ENCODE data around the gene PRXL2B. TPM values are rescaled to one million over a fixed set of nuclear protein-coding genes. Genes with fewer than 3 reads are reported as not detected.

The PRXL2B gene
- total RNA-seq, 1 experiment from 2014 or later = 40.7 TPM

DNA sequence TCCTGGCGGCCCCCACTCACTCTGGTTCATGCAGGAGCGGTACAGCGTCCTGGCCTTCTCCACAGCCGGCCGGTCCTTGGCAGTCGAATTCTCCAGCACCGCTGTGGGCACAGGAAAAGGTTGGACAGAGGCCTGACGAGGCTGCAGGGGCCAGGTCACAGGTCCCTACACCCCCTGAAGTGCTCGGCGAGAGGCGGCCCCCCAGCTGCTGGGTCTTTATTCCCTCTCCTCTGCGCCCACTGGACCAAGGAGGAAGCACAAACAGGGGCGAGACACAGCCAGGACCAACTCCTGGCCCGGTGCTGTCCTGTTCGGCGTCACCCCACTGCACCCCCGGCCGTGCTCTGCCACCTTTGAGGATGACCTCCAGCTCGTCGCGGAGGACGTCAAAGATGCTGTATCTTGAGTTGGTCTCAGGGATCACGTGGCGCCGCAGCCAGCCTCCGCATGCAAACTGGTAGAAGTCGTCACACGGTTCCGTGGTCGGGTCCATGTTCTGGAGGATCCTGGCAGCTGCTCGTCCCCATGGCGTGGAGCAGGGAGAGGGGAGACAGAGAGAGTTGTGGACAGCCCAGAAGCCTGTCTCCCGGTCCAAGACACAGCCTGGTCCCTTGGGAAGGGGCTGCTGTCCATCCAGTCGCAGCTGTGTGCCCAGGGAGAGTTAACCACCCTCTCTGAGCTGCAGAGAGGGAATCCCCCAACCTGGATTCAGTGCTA, 22.9 kb downstream of the PRXL2B start:
- no peak overlapping the region for H3K23ac ChIP-seq (ENCODE audit: insufficient read length, low read depth, low read length)

More for the DNA sequence above, 22.9 kb downstream of the PRXL2B start:
- H2AFZ ChIP-seq (ENCODE audit: low read length) = no peak overlapping the region
- H3K4me2 ChIP-seq (ENCODE audit: insufficient read depth, insufficient read length, low read length) = no peak overlapping the region
- Mint-ChIP-seq H3K4me1 (no peaks in the 10 kb centered on the region), H3K27ac (no peak overlapping the region), H3K36me3 (ENCODE audit: insufficient read depth in 1 of 3, low read depth in 3 of 3) (no peaks in the 10 kb centered on the region), H3K9me3 (peaks cover 4 to 14% of the 10 kb centered on the region in 2 experiments), H3K27me3 (ENCODE audit: low read depth) (peaks cover 17% of the 10 kb centered on the region), H3K4me3 (no peak overlapping the region)
- H3K4ac ChIP-seq (ENCODE audit: low read depth, low read length) = no peak overlapping the region
- no peak overlapping the region for H3K9ac ChIP-seq (ENCODE audit: extremely low read depth, insufficient read length, low read length)
- no peak overlapping the region for H4K5ac ChIP-seq (ENCODE audit: insufficient read length, low read depth, low read length)
- no peak overlapping the region for H2AK5ac ChIP-seq (ENCODE audit: insufficient read length, low read length)
- H3K27ac ChIP-seq (ENCODE audit: insufficient read length, low read depth, low read length) = no peak overlapping the region
- DNase-seq = peak; percentile 21
- no peak overlapping the region for H4K8ac ChIP-seq (replicated peaks; ENCODE audit: insufficient read length, low read depth, low read length)
- no peaks in the 10 kb centered on the region for H3K23me2 ChIP-seq (ENCODE audit: insufficient read length, low read depth, low read length, poor library complexity, severe bottlenecking)
- H3K14ac ChIP-seq (ENCODE audit: insufficient read depth, low read length) = no peak overlapping the region
- H3T11ph ChIP-seq (ENCODE audit: low read length) = no peak overlapping the region
- no peaks in the 10 kb centered on the region for H3K79me1 ChIP-seq (ENCODE audit: insufficient read depth, low read depth, low read length, poor library complexity, severe bottlenecking)
- H3K4me1 ChIP-seq (ENCODE audit: insufficient read depth, low read length) = no peaks in the 10 kb centered on the region
- H3K27me3 ChIP-seq (ENCODE audit: insufficient read depth, low read length) = no peaks in the 10 kb centered on the region
- H2BK15ac ChIP-seq (ENCODE audit: low read depth, low read length) = no peak overlapping the region
- H2BK12ac ChIP-seq (ENCODE audit: insufficient read length, low read depth, low read length) = no peak overlapping the region
- no peak overlapping the region for H2BK20ac ChIP-seq (ENCODE audit: low read depth, low read length, poor library complexity, severe bottlenecking)
- H4K20me1 ChIP-seq (ENCODE audit: control insufficient read depth, insufficient read depth, insufficient read length) = no peaks in the 10 kb centered on the region
- no peak overlapping the region for H3K18ac ChIP-seq (ENCODE audit: insufficient read length, low read depth, low read length)
- WGBS (ENCODE audit: extremely low coverage, insufficient read length, low lambda C conversion rate) = no CpG with 5 or more reads among the region's 34 CpGs
- H3K9me3 ChIP-seq (ENCODE audit: control insufficient read depth, low read depth, low read length) = peaks cover 5% of the 10 kb centered on the region
- no peak overlapping the region for H2BK120ac ChIP-seq (ENCODE audit: low read depth, low read length, poor library complexity, severe bottlenecking)
- H3K79me2 ChIP-seq (ENCODE audit: insufficient read depth, low read length) = 0 out of 2 replicates have a peak, but pooled peaks cover 1% of the 10 kb centered on the region
- H3K56ac ChIP-seq (ENCODE audit: insufficient read length, low read depth, low read length) = no peak overlapping the region
- TF ChIP-seq, protein P1, sequence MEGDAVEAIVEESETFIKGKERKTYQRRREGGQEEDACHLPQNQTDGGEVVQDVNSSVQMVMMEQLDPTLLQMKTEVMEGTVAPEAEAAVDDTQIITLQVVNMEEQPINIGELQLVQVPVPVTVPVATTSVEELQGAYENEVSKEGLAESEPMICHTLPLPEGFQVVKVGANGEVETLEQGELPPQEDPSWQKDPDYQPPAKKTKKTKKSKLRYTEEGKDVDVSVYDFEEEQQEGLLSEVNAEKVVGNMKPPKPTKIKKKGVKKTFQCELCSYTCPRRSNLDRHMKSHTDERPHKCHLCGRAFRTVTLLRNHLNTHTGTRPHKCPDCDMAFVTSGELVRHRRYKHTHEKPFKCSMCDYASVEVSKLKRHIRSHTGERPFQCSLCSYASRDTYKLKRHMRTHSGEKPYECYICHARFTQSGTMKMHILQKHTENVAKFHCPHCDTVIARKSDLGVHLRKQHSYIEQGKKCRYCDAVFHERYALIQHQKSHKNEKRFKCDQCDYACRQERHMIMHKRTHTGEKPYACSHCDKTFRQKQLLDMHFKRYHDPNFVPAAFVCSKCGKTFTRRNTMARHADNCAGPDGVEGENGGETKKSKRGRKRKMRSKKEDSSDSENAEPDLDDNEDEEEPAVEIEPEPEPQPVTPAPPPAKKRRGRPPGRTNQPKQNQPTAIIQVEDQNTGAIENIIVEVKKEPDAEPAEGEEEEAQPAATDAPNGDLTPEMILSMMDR (conservative IDR thresholded peaks at IDR 0.05) = no peak
- no peak overlapping the region for H4K91ac ChIP-seq (ENCODE audit: insufficient read length, low read depth, low read length)
- no peak overlapping the region for H2BK5ac ChIP-seq (ENCODE audit: insufficient read length, low read length)
